HCT116 (cell line): ENCODE results near the gene FMN2. TPM values are rescaled to one million over a fixed set of nuclear protein-coding genes. Genes with fewer than 3 reads are reported as not detected.

Experiments
- ATAC-seq: fragments of 200-7000 bp; cut with Tn5 transposase; 2 replicates; pipeline ENCODE4 v1.9.1; 2020; ENCODE audit warnings: mild to moderate bottlenecking, moderate library complexity
- BruUV-seq: library from RNA; stranded (reverse); fragments of 400-500 nt; replicated peaks from 2 replicates; lab custom pipeline; 2021; lab: Mats Ljungman, UMichigan
- CTCF ChIA-PET: fragments of 300-600 bp; sonication (Branson Sonifier 250); formaldehyde crosslinking; loops from one replicate; lab custom pipeline; 2021; ENCODE audit warnings: antibody characterized with exemption; lab: Charles Lee
- POLR2A ChIA-PET: fragments of 300-600, 350-600 bp; sonication (Branson Sonifier 250); formaldehyde crosslinking; loops from one replicate; lab custom pipeline; 2021; ENCODE audit warnings: antibody characterized with exemption; lab: Charles Lee
- RAD21 ChIA-PET, 2 experiments: fragments of 300-600 bp; sonication (Branson Sonifier 250); formaldehyde crosslinking; loops; one replicate each; lab custom pipeline; 2023; ENCODE audit warnings: low total read pairs in 2 of 2; ENCODE audit not compliant: uncharacterized antibody in 2 of 2, unreplicated experiment in 2 of 2, low non-redundant PET in 1 of 2; lab: Charles Lee
- DNase-seq: peaks from one replicate; pipeline ENCODE4 v3.0.0-alpha.2; 2010; ENCODE audit warnings: low read depth, low spot score
- H2AFZ ChIP-seq: fragments of 200-600 bp; shearing (Covaris generic), sonication (generic); 2 replicates; pipeline ENCODE4 v1.6.1; 2017; ENCODE audit warnings: low read depth, mixed run types, mixed read lengths, antibody characterized with exemption, low read length; ENCODE audit not compliant: poor library complexity, severe bottlenecking
- H3K27ac ChIP-seq: 2 replicates; pipeline ENCODE4 v1.5.1; 2012; ENCODE audit warnings: low read depth, low read length
- H3K27me3 ChIP-seq: fragments of 200-600 bp; sonication (generic); 2 replicates; pipeline ENCODE4 v1.6.1; 2016; ENCODE audit warnings: mixed run types, low read length, mixed read lengths; ENCODE audit not compliant: insufficient read depth
- H3K36me3 ChIP-seq, 2 experiments: fragments of 200-500 bp in 1 of 2; fragments of 200-600 bp in 1 of 2; sonication (Bioruptor generic) in 1 of 2; sonication (generic) in 1 of 2; 2 replicates each; pipeline versions ENCODE4 v1.5.1 to v1.6.1; 2014 to 2016; ENCODE audit warnings: low read length in 2 of 2, inconsistent platforms in 1 of 2, mixed read lengths in 1 of 2, mixed run types in 1 of 2; ENCODE audit not compliant: insufficient read depth in 2 of 2, control insufficient read depth in 1 of 2
- H3K4me1 ChIP-seq, 2 experiments: fragments of 200-600 bp in 1 of 2; sonication (generic) in 1 of 2; 2 replicates each; pipeline versions ENCODE4 v1.5.1 to v1.6.1; 2012 to 2017; ENCODE audit warnings: low read length in 2 of 2, inconsistent platforms in 1 of 2, mild to moderate bottlenecking in 1 of 2, mixed read lengths in 1 of 2, mixed run types in 1 of 2, moderate library complexity in 1 of 2; ENCODE audit not compliant: insufficient read depth in 2 of 2, control insufficient read depth in 1 of 2
- H3K4me2 ChIP-seq: fragments of 200-600 bp; sonication (generic); 2 replicates; pipeline ENCODE4 v1.6.1; 2017; ENCODE audit warnings: mixed run types, low read length, mixed read lengths
- H3K4me3 ChIP-seq, 2 experiments: fragments of 200-600 bp in 1 of 2; sonication (generic) in 1 of 2; replicated peaks in 1 of 2; 2 replicates each; pipeline ENCODE4 v1.5.1; 2011 to 2016; ENCODE audit warnings: low read length in 2 of 2, control low read depth in 1 of 2, low read depth in 1 of 2, mild to moderate bottlenecking in 1 of 2, mixed read lengths in 1 of 2, mixed run types in 1 of 2
- H3K79me2 ChIP-seq: fragments of 200-600 bp; sonication (generic); 2 replicates; pipeline ENCODE4 v1.6.1; 2017; ENCODE audit warnings: mild to moderate bottlenecking, mixed run types, low read length, moderate library complexity, mixed read lengths; ENCODE audit not compliant: insufficient read depth
- H3K9ac ChIP-seq: fragments of 200-600 bp; sonication (generic); 2 replicates; pipeline ENCODE4 v1.6.1; 2016; ENCODE audit warnings: low read length, mixed read lengths
- H3K9me2 ChIP-seq: fragments of 200-600 bp; sonication (generic), shearing (Covaris generic); 2 replicates; pipeline ENCODE4 v1.6.1; 2017; ENCODE audit warnings: mixed run types, mild to moderate bottlenecking, moderate library complexity; ENCODE audit not compliant: insufficient read depth
- H3K9me3 ChIP-seq, 2 experiments: fragments of 200-500 bp in 1 of 2; fragments of 200-600 bp in 1 of 2; sonication (Bioruptor generic) in 1 of 2; sonication (generic) in 1 of 2; 2 replicates each; pipeline ENCODE4 v1.6.1; 2014 to 2017; ENCODE audit warnings: low read length in 2 of 2, mixed read lengths in 2 of 2, inconsistent platforms in 1 of 2, low read depth in 1 of 2, mild to moderate bottlenecking in 1 of 2, mixed run types in 1 of 2, moderate library complexity in 1 of 2; ENCODE audit not compliant: control insufficient read depth in 1 of 2, insufficient read depth in 1 of 2
- H4K20me1 ChIP-seq: fragments of 200-600 bp; sonication (generic), shearing (Covaris generic); 2 replicates; pipeline ENCODE4 v1.6.1; 2017; ENCODE audit warnings: mixed run types, mild to moderate bottlenecking, moderate library complexity; ENCODE audit not compliant: insufficient read depth
- CBX3 ChIP-seq: IDR thresholded peaks from 2 replicates; pipeline ENCODE4 v1.6.1; 2012; ENCODE audit warnings: low read depth
- CEBPB ChIP-seq: IDR thresholded peaks from 2 replicates; pipeline ENCODE4 v1.6.1; 2012; ENCODE audit warnings: low read depth
- EGR1 ChIP-seq: IDR thresholded peaks from 2 replicates; pipeline ENCODE4 v1.6.1; 2012; ENCODE audit warnings: low read depth
- ELF1 ChIP-seq: IDR thresholded peaks from 2 replicates; pipeline ENCODE4 v1.6.1; 2012; ENCODE audit warnings: low read depth, borderline replicate concordance
- EZH2 ChIP-seq: fragments of 200-600 bp; sonication (generic); IDR thresholded peaks from 2 replicates; pipeline ENCODE4 v1.6.1; 2017; ENCODE audit warnings: antibody characterized with exemption, mixed run types
- EZH2phosphoT487 ChIP-seq: fragments of 200-600 bp; IDR thresholded peaks from 2 replicates; pipeline ENCODE4 v1.6.1; 2018; ENCODE audit warnings: antibody characterized with exemption, borderline replicate concordance
- FOSL1 ChIP-seq: IDR thresholded peaks from 2 replicates; pipeline ENCODE4 v1.6.1; 2012; ENCODE audit warnings: low read depth
- JUND ChIP-seq: IDR thresholded peaks from 2 replicates; pipeline ENCODE4 v1.6.1; 2012
- POLR2A ChIP-seq: IDR thresholded peaks from 2 replicates; pipeline ENCODE4 v1.7.0; 2011; ENCODE audit warnings: borderline replicate concordance; ENCODE audit not compliant: insufficient read depth, insufficient read length; ENCODE audit errors: extremely low read depth
- RAD21 ChIP-seq: IDR thresholded peaks from 2 replicates; pipeline ENCODE4 v1.6.1; 2012; ENCODE audit warnings: low read depth, mild to moderate bottlenecking
- SIN3A ChIP-seq: IDR thresholded peaks from 2 replicates; pipeline ENCODE4 v1.6.1; 2012; ENCODE audit warnings: low read depth
- SP1 ChIP-seq: IDR thresholded peaks from 2 replicates; pipeline ENCODE4 v1.6.1; 2012; ENCODE audit warnings: low read depth
- SRF ChIP-seq: IDR thresholded peaks from 2 replicates; pipeline ENCODE4 v1.6.1; 2012; ENCODE audit warnings: low read depth
- TCF7L2 ChIP-seq: IDR thresholded peaks from 2 replicates; pipeline ENCODE4 v1.7.0; 2011; ENCODE audit warnings: borderline replicate concordance, inconsistent platforms; ENCODE audit not compliant: insufficient read depth, insufficient read length; ENCODE audit errors: extremely low read depth
- YY1 ChIP-seq: IDR thresholded peaks from 2 replicates; pipeline ENCODE4 v1.6.1; 2011; ENCODE audit warnings: low read length, low read depth, moderate library complexity, mild to moderate bottlenecking; ENCODE audit not compliant: insufficient replicate concordance; ENCODE audit errors: extremely low read depth
- intact Hi-C: fragments of 100-400 bp; cut with micrococcal nuclease; formaldehyde crosslinking; loops from 2 replicates; pipeline ENCODE4 v1.10.0; 2022
- total RNA-seq: library from RNA; stranded (reverse); gene quantifications from one replicate; pipeline ENCODE4 v1.2.1, GENCODE V29; 2021; ENCODE audit not compliant: unreplicated experiment
- TF ChIP-seq, protein P1 (sequence below), 3 experiments: fragments of 200-600 bp in 1 of 3; sonication (generic) in 1 of 3; IDR thresholded peaks in 2 of 3; conservative IDR thresholded peaks in 1 of 3; 2 replicates each; pipeline ENCODE4 v1.5.1; 2012 to 2017; ENCODE audit warnings: low read depth in 2 of 3, low read length in 2 of 3, antibody characterized with exemption in 1 of 3, borderline replicate concordance in 1 of 3, control low read depth in 1 of 3, mild to moderate bottlenecking in 1 of 3, mixed read lengths in 1 of 3, mixed run types in 1 of 3, moderate library complexity in 1 of 3; ENCODE audit not compliant: insufficient read depth in 1 of 3
- TF ChIP-seq, protein P2 (sequence below): IDR thresholded peaks from 2 replicates; pipeline ENCODE4 v1.6.1; 2012
- TF ChIP-seq, protein P3 (sequence below): IDR thresholded peaks from 2 replicates; pipeline ENCODE4 v1.6.1; 2011; ENCODE audit warnings: mild to moderate bottlenecking, low read length, moderate library complexity; ENCODE audit not compliant: insufficient replicate concordance; ENCODE audit errors: extremely low read depth
- TF ChIP-seq, protein P4 (sequence below): IDR thresholded peaks from 2 replicates; pipeline ENCODE4 v1.6.1; 2012

FMN2 gene
- total RNA-seq, 1 experiment from 2014 or later = not detected

DNA sequence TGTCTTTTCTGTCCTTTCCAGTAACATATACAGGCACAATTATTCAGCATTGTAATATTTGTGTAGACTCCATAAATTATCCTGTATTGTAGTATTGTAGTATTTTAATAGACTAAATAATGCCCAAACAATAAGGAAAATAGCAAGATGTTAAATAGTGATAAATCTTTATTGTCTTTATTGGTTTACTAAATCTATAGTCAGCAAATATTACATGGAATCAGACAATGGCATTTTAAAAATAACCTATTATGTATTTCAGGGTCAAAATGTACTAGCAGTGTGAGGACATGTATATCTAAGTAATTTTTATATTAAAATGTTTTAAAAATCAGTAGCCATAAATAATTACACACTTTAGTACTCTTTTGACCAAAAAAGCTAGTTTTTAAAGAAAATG lies 317.9 kb downstream of the FMN2 start:
- H3K9me2 ChIP-seq = no peaks in the 10 kb centered on the region
- H2AFZ ChIP-seq = no peak overlapping the region
- BruUV-seq = no TSS peak
- no peak for DNase-seq
- intact Hi-C loops = no loop called here
- H3K27ac ChIP-seq = no peak overlapping the region
- H3K4me3 ChIP-seq = no peak overlapping the region
- H3K79me2 ChIP-seq = no peaks in the 10 kb centered on the region
- H3K27me3 ChIP-seq = no peaks in the 10 kb centered on the region
- RAD21 ChIA-PET = no interaction called here
- POLR2A ChIA-PET = no interaction called here
- TF ChIP-seq YY1 (no peak), SP1 (no peak), FOSL1 (no peak)
- TF ChIP-seq, all 23 proteins: peak for 0
- CTCF ChIA-PET = no interaction called here
- Histone ChIP-seq H3K9me3 (peaks cover 4 to 19% of the 10 kb centered on the region in 2 experiments; a peak in 2 of 4 replicates), H3K4me1 (no peaks in the 10 kb centered on the region), H3K36me3 (no peaks in the 10 kb centered on the region), H4K20me1 (no peaks in the 10 kb centered on the region), H3K4me2 (no peak overlapping the region), H3K9ac (no peak overlapping the region)
- ATAC-seq = no peak

DNA sequence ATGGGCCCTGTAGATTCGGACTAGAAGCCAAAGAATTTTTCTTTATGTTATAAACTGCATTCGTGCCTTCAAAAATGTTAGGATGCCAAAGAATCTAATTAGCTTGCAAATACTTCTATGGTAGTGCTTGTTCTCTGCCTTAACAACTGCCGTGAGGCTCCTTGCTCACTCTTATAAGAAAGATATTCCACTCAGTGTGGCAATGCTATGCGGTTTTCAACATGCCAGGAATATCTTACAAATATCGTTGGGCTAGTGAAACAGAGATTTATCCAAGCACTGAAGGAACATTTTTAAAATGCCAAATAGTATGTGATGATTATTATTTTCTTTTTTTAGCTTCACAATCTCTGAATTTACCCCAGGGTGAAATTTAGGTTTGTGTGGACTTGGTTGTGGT lies 322.0 kb downstream of the FMN2 start:
- no peak for DNase-seq
- POLR2A ChIA-PET = no interaction called here
- TF ChIP-seq RAD21 = no peak
- TF ChIP-seq FOSL1 = no peak
- TF ChIP-seq SP1 = no peak
- TF ChIP-seq, protein P1, sequence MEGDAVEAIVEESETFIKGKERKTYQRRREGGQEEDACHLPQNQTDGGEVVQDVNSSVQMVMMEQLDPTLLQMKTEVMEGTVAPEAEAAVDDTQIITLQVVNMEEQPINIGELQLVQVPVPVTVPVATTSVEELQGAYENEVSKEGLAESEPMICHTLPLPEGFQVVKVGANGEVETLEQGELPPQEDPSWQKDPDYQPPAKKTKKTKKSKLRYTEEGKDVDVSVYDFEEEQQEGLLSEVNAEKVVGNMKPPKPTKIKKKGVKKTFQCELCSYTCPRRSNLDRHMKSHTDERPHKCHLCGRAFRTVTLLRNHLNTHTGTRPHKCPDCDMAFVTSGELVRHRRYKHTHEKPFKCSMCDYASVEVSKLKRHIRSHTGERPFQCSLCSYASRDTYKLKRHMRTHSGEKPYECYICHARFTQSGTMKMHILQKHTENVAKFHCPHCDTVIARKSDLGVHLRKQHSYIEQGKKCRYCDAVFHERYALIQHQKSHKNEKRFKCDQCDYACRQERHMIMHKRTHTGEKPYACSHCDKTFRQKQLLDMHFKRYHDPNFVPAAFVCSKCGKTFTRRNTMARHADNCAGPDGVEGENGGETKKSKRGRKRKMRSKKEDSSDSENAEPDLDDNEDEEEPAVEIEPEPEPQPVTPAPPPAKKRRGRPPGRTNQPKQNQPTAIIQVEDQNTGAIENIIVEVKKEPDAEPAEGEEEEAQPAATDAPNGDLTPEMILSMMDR (IDR thresholded peaks at IDR 0.05 in 2 of 3, conservative IDR thresholded peaks at IDR 0.05 in 1 of 3; ENCODE audit: borderline replicate concordance in 1 of 3, insufficient read depth in 1 of 3, low read depth in 2 of 3, low read length in 2 of 3) = no peak
- TF ChIP-seq, protein P2, sequence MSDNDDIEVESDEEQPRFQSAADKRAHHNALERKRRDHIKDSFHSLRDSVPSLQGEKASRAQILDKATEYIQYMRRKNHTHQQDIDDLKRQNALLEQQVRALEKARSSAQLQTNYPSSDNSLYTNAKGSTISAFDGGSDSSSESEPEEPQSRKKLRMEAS = no peak
- no peak for TF ChIP-seq SRF
- TF ChIP-seq, protein P3, sequence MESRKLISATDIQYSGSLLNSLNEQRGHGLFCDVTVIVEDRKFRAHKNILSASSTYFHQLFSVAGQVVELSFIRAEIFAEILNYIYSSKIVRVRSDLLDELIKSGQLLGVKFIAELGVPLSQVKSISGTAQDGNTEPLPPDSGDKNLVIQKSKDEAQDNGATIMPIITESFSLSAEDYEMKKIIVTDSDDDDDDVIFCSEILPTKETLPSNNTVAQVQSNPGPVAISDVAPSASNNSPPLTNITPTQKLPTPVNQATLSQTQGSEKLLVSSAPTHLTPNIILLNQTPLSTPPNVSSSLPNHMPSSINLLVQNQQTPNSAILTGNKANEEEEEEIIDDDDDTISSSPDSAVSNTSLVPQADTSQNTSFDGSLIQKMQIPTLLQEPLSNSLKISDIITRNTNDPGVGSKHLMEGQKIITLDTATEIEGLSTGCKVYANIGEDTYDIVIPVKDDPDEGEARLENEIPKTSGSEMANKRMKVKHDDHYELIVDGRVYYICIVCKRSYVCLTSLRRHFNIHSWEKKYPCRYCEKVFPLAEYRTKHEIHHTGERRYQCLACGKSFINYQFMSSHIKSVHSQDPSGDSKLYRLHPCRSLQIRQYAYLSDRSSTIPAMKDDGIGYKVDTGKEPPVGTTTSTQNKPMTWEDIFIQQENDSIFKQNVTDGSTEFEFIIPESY = no peak
- TF ChIP-seq EZH2phosphoT487 = no peak
- TF ChIP-seq EGR1 = no peak
- TF ChIP-seq TCF7L2 = no peak
- TF ChIP-seq EZH2 = no peak
- no peak for TF ChIP-seq CEBPB
- TF ChIP-seq POLR2A = no peak
- no peak for TF ChIP-seq ELF1
- TF ChIP-seq, protein P4, sequence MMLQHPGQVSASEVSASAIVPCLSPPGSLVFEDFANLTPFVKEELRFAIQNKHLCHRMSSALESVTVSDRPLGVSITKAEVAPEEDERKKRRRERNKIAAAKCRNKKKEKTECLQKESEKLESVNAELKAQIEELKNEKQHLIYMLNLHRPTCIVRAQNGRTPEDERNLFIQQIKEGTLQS = no peak
- no peak for TF ChIP-seq JUND
- TF ChIP-seq SIN3A = no peak
- TF ChIP-seq CBX3 = no peak

More for the DNA sequence above, 322.0 kb downstream of the FMN2 start:
- no peak overlapping the region for H3K4me2 ChIP-seq
- H3K9me3 ChIP-seq = peaks cover 3 to 13% of the 10 kb centered on the region in 2 experiments; a peak in 2 of 4 replicates
- no peaks in the 10 kb centered on the region for H3K27me3 ChIP-seq
- ChIA-PET CTCF (no interaction called here), RAD21 (no interaction called here)
- BruUV-seq = no TSS peak
- H3K36me3 ChIP-seq = no peaks in the 10 kb centered on the region
- no peak for ATAC-seq
- no peak overlapping the region for H3K9ac ChIP-seq
- no peak overlapping the region for H3K27ac ChIP-seq
- no peaks in the 10 kb centered on the region for H3K9me2 ChIP-seq
- no peaks in the 10 kb centered on the region for H3K79me2 ChIP-seq
- intact Hi-C loops = no loop called here
- H3K4me3 ChIP-seq = no peak overlapping the region
- H3K4me1 ChIP-seq = no peaks in the 10 kb centered on the region
- no peaks in the 10 kb centered on the region for H4K20me1 ChIP-seq
- no peak overlapping the region for H2AFZ ChIP-seq
